Suprapubic skin (tissue), 3 donors: ENCODE data around the gene TUBA4A.
"Not testable (repeated sequence)": the region's sequence is repeated elsewhere in the genome, so short reads cannot be mapped to it uniquely, and the experiment has no call there.

Experiments used
- CTCF ChIP-seq, 2 donors: fragments of 200-600 bp in 1 of 2; fragments of 450-650 bp in 1 of 2; sonication (generic) in 1 of 2; IDR thresholded peaks; one replicate each; pipeline ENCODE4 v1.5.1; 2016 to 2019; ENCODE audit warnings: antibody characterized with exemption in 2 of 2, mild to moderate bottlenecking in 1 of 2, moderate library complexity in 1 of 2
- POLR2AphosphoS5 ChIP-seq, 3 donors: sonication (generic); formaldehyde crosslinking; IDR thresholded peaks; one replicate each; pipeline ENCODE4 v1.6.1; 2017; ENCODE audit warnings: antibody characterized with exemption in 3 of 3

GRCh38 chr2:219287116-219287440, 33.4 kb upstream of the TUBA4A start:
- TF ChIP-seq CTCF, POLR2AphosphoS5 (IDR thresholded peaks at IDR 0.05): not testable (repeated sequence)
